ENCODE measurements around the gene IKBKG.
"Not testable (repeated sequence)": the region's sequence is repeated elsewhere in the genome, so short reads cannot be mapped to it uniquely, and the experiment has no call there.

Gene IKBKG

GRCh38 chrX:154598656-154599055, 51.2 kb downstream of the IKBKG start:
- Histone ChIP-seq H3K9me3 (ENCODE audit: low read depth, low read length) (no peaks in the 10 kb centered on the region), H3K27ac (no peak overlapping the region), H3K36me3 (ENCODE audit: insufficient read depth, low read length) (no peaks in the 10 kb centered on the region), H3K4me3 (no peak overlapping the region), H3K9ac (ENCODE audit: insufficient read length) (no peak overlapping the region)
- no peak for TF ChIP-seq EZH2 (IDR thresholded peaks at IDR 0.05)
- no peak for TF ChIP-seq POLR2AphosphoS5 (IDR thresholded peaks at IDR 0.05; ENCODE audit: borderline replicate concordance, low read depth, low read length)
- no peak for TF ChIP-seq FOXP2 (optimal IDR thresholded peaks at IDR 0.05; ENCODE audit: control extremely low read depth, extremely low read length, insufficient read depth)
- DNase-seq (ENCODE audit: low read depth, low spot score) = no peak

- no peaks in the 10 kb centered on the region for H3K36me3 ChIP-seq (ENCODE audit: insufficient read depth, low read length)
- H3K9ac ChIP-seq (ENCODE audit: insufficient read length) = no peak overlapping the region
- no peak overlapping the region for H3K27ac ChIP-seq
- no peaks in the 10 kb centered on the region for H3K9me3 ChIP-seq (ENCODE audit: low read depth, low read length)
- H3K4me3 ChIP-seq = no peak overlapping the region
- DNase-seq (ENCODE audit: low read depth, low spot score) = no peak
- TF ChIP-seq FOXP2 (optimal IDR thresholded peaks at IDR 0.05; ENCODE audit: control extremely low read depth, extremely low read length, insufficient read depth) = no peak
- TF ChIP-seq POLR2AphosphoS5 (IDR thresholded peaks at IDR 0.05; ENCODE audit: borderline replicate concordance, low read depth, low read length) = no peak
- no peak for TF ChIP-seq EZH2 (IDR thresholded peaks at IDR 0.05)
These were observed 52.1 kb downstream of the IKBKG start for GRCh38 chrX:154599531-154599930.

- H3K27ac ChIP-seq = no peak overlapping the region
- no peaks in the 10 kb centered on the region for H3K9me3 ChIP-seq (ENCODE audit: low read depth, low read length)
- no peak overlapping the region for H3K9ac ChIP-seq (ENCODE audit: insufficient read length)
- no peaks in the 10 kb centered on the region for H3K36me3 ChIP-seq (ENCODE audit: insufficient read depth, low read length)
- no peak for TF ChIP-seq POLR2AphosphoS5 (IDR thresholded peaks at IDR 0.05; ENCODE audit: borderline replicate concordance, low read depth, low read length)
- TF ChIP-seq FOXP2 (optimal IDR thresholded peaks at IDR 0.05; ENCODE audit: control extremely low read depth, extremely low read length, insufficient read depth) = no peak
- no peak for TF ChIP-seq EZH2 (IDR thresholded peaks at IDR 0.05)
- DNase-seq (ENCODE audit: low read depth, low spot score) = no peak
- no peak overlapping the region for H3K4me3 ChIP-seq
These were observed 53.4 kb downstream of the IKBKG start for GRCh38 chrX:154600759-154601374.

- TF ChIP-seq FOXP2 (optimal IDR thresholded peaks at IDR 0.05; ENCODE audit: control extremely low read depth, extremely low read length, insufficient read depth) = no peak
- DNase-seq (ENCODE audit: low read depth, low spot score) = no peak
- no peaks in the 10 kb centered on the region for H3K9me3 ChIP-seq (ENCODE audit: low read depth, low read length)
- no peaks in the 10 kb centered on the region for H3K36me3 ChIP-seq (ENCODE audit: insufficient read depth, low read length)
- H3K9ac ChIP-seq (ENCODE audit: insufficient read length) = no peak overlapping the region
- H3K27ac ChIP-seq = no peak overlapping the region
- H3K4me3 ChIP-seq = no peak overlapping the region
These were observed 54.8 kb downstream of the IKBKG start for GRCh38 chrX:154602226-154602625.

GRCh38 chrX:154602766-154603437, 55.5 kb downstream of the IKBKG start:
- H3K27ac ChIP-seq = no peak overlapping the region

GRCh38 chrX:154603438-154604430, 56.3 kb downstream of the IKBKG start:
- DNase-seq (ENCODE audit: low read depth, low spot score) = no peak
- Histone ChIP-seq H3K27ac (no peak overlapping the region), H3K9me3 (ENCODE audit: low read depth, low read length) (no peaks in the 10 kb centered on the region), H3K9ac (ENCODE audit: insufficient read length) (no peak overlapping the region), H3K4me3 (no peak overlapping the region), H3K36me3 (ENCODE audit: insufficient read depth, low read length) (no peaks in the 10 kb centered on the region)
- TF ChIP-seq EZH2 (IDR thresholded peaks at IDR 0.05) (no peak), FOXP2 (optimal IDR thresholded peaks at IDR 0.05; ENCODE audit: control extremely low read depth, extremely low read length, insufficient read depth) (no peak), POLR2AphosphoS5 (IDR thresholded peaks at IDR 0.05; ENCODE audit: borderline replicate concordance, low read depth, low read length) (no peak)

More at GRCh38 chrX:154602766-154603437, 55.5 kb downstream of the IKBKG start:
- Histone ChIP-seq H3K9ac (ENCODE audit: insufficient read length) (no peak overlapping the region), H3K4me3 (no peak overlapping the region), H3K9me3 (ENCODE audit: low read depth, low read length) (no peaks in the 10 kb centered on the region), H3K36me3 (ENCODE audit: insufficient read depth, low read length) (no peaks in the 10 kb centered on the region)
- TF ChIP-seq POLR2AphosphoS5 (IDR thresholded peaks at IDR 0.05; ENCODE audit: borderline replicate concordance, low read depth, low read length) (no peak), EZH2 (IDR thresholded peaks at IDR 0.05) (no peak), FOXP2 (optimal IDR thresholded peaks at IDR 0.05; ENCODE audit: control extremely low read depth, extremely low read length, insufficient read depth) (no peak)
- DNase-seq (ENCODE audit: low read depth, low spot score) = no peak

GRCh38 chrX:154605566-154605965, 58.1 kb downstream of the IKBKG start:
- Histone ChIP-seq H3K36me3 (ENCODE audit: insufficient read depth, low read length) (no peaks in the 10 kb centered on the region), H3K27ac (no peak overlapping the region), H3K9ac (ENCODE audit: insufficient read length) (no peak overlapping the region), H3K4me3 (no peak overlapping the region), H3K9me3 (ENCODE audit: low read depth, low read length) (no peaks in the 10 kb centered on the region)
- TF ChIP-seq FOXP2 (optimal IDR thresholded peaks at IDR 0.05; ENCODE audit: control extremely low read depth, extremely low read length, insufficient read depth) = no peak
- TF ChIP-seq EZH2 (IDR thresholded peaks at IDR 0.05) = no peak
- TF ChIP-seq POLR2AphosphoS5 (IDR thresholded peaks at IDR 0.05; ENCODE audit: borderline replicate concordance, low read depth, low read length) = no peak
- no peak for DNase-seq (ENCODE audit: low read depth, low spot score)

- TF ChIP-seq POLR2AphosphoS5 (IDR thresholded peaks at IDR 0.05; ENCODE audit: borderline replicate concordance, low read depth, low read length) = no peak
- TF ChIP-seq FOXP2 (optimal IDR thresholded peaks at IDR 0.05; ENCODE audit: control extremely low read depth, extremely low read length, insufficient read depth) = no peak
- TF ChIP-seq EZH2 (IDR thresholded peaks at IDR 0.05) = no peak
- DNase-seq (ENCODE audit: low read depth, low spot score) = no peak
- no peak overlapping the region for H3K9ac ChIP-seq (ENCODE audit: insufficient read length)
- no peaks in the 10 kb centered on the region for H3K9me3 ChIP-seq (ENCODE audit: low read depth, low read length)
- H3K36me3 ChIP-seq (ENCODE audit: insufficient read depth, low read length) = no peaks in the 10 kb centered on the region
- no peak overlapping the region for H3K4me3 ChIP-seq
- no peak overlapping the region for H3K27ac ChIP-seq
These were observed 60.0 kb downstream of the IKBKG start for GRCh38 chrX:154607370-154607769.

- not testable (repeated sequence) for H3K9me3 ChIP-seq (ENCODE audit: low read depth, low read length); DNase-seq (ENCODE audit: low read depth, low spot score); H3K36me3 ChIP-seq (ENCODE audit: insufficient read depth, low read length); H3K4me3 ChIP-seq; H3K9ac ChIP-seq (ENCODE audit: insufficient read length); H3K27ac ChIP-seq
These were observed 60.6 kb downstream of the IKBKG start for GRCh38 chrX:154607976-154608375.

- H3K36me3 ChIP-seq (ENCODE audit: insufficient read depth, low read length); H3K9me3 ChIP-seq (ENCODE audit: low read depth, low read length); H3K9ac ChIP-seq (ENCODE audit: insufficient read length); H3K4me3 ChIP-seq; DNase-seq (ENCODE audit: low read depth, low spot score); H3K27ac ChIP-seq: not testable (repeated sequence)
These were observed 61.4 kb downstream of the IKBKG start for GRCh38 chrX:154608823-154609222.

GRCh38 chrX:154611146-154611545, 63.7 kb downstream of the IKBKG start:
- not testable (repeated sequence) for H3K36me3 ChIP-seq (ENCODE audit: insufficient read depth, low read length); DNase-seq (ENCODE audit: low read depth, low spot score); H3K27ac ChIP-seq; H3K9me3 ChIP-seq (ENCODE audit: low read depth, low read length); H3K4me3 ChIP-seq; H3K9ac ChIP-seq (ENCODE audit: insufficient read length)
